A549 (cell line): ENCODE measurements around the gene CCDC197. TPM values are rescaled to one million over a fixed set of nuclear protein-coding genes. Genes with fewer than 3 reads are reported as not detected.

Experiments
- ATAC-seq, 2 experiments: fragments of 200-7000 bp in 1 of 2; fragments of >200 bp in 1 of 2; cut with Nextera tagmentation in 1 of 2; cut with Tn5 transposase in 1 of 2; 3 replicates each; pipeline versions ENCODE4 v1.8.0 to v1.9.1; 2018 to 2020; ENCODE audit warnings: mild to moderate bottlenecking in 1 of 2, moderate library complexity in 1 of 2
- CTCF ChIA-PET: fragments of 300-600 bp; sonication (Branson Sonifier 250); formaldehyde crosslinking; extraction: SDS; loops from one replicate; lab custom pipeline; 2021; ENCODE audit warnings: antibody characterized with exemption, inconsistent platforms; lab: Yijun Ruan, JAX
- POLR2A ChIA-PET: fragments of 350-600 bp; formaldehyde crosslinking; extraction: SDS; loops from one replicate; lab custom pipeline; 2021; ENCODE audit warnings: antibody characterized with exemption, inconsistent platforms; lab: Yijun Ruan, JAX
- DNase-seq, 2 experiments: peaks; one replicate each; pipeline versions ENCODE4 v3.0.0 to v3.0.0-alpha.2; 2011 to 2016; ENCODE audit warnings: low read depth in 1 of 2, low spot score in 1 of 2
- FAIRE-seq: peaks from 2 replicates; lab custom pipeline; 2011; peaks lifted over from hg19 to GRCh38; lab: Jason Lieb, UNC
- H3K27ac ChIP-seq, 2 experiments: fragments of >200 bp; sonication (Bioruptor Twin); formaldehyde crosslinking; 3 replicates each; pipeline ENCODE4 v1.5.1; 2016 to 2017
- H3K4me1 ChIP-seq: fragments of >200 bp; sonication (Bioruptor Twin); formaldehyde crosslinking; 3 replicates; pipeline ENCODE4 v1.6.1; 2016
- H3K4me2 ChIP-seq: fragments of >200 bp; sonication (Bioruptor Twin); formaldehyde crosslinking; 3 replicates; pipeline ENCODE4 v1.6.1; 2016
- H3K4me3 ChIP-seq: fragments of >200 bp; sonication (Bioruptor Twin); formaldehyde crosslinking; 3 replicates; pipeline ENCODE4 v1.5.1; 2016
- H3K9me3 ChIP-seq: fragments of >200 bp; sonication (Bioruptor Twin); formaldehyde crosslinking; 3 replicates; pipeline ENCODE4 v1.6.1; 2016
- CBX8 ChIP-seq: fragments of 200-600 bp; sonication (generic); IDR thresholded peaks from 2 replicates; pipeline ENCODE4 v1.6.1; 2016
- CHD4 ChIP-seq: fragments of 200-600 bp; sonication (generic); IDR thresholded peaks from 2 replicates; pipeline ENCODE4 v1.6.1; 2016; ENCODE audit warnings: antibody characterized with exemption, mild to moderate bottlenecking, borderline replicate concordance
- EHF ChIP-seq: fragments of 250-450 bp; sonication (Bioruptor Pico); IDR thresholded peaks from 2 replicates; pipeline ENCODE4 v1.5.0; 2020; ENCODE audit warnings: mild to moderate bottlenecking
- FOXS1 ChIP-seq: fragments of 250-450 bp; sonication (Bioruptor Pico); IDR thresholded peaks from 2 replicates; pipeline ENCODE4 v1.5.0; 2020; ENCODE audit warnings: mild to moderate bottlenecking, moderate library complexity
- KDM5A ChIP-seq: fragments of 200-600 bp; sonication (generic); IDR thresholded peaks from 2 replicates; pipeline ENCODE4 v1.6.1; 2016; ENCODE audit warnings: antibody characterized with exemption, mild to moderate bottlenecking
- MAZ ChIP-seq: fragments of 150-350 bp; IDR thresholded peaks from 2 replicates; pipeline ENCODE4 v1.6.1; 2014; ENCODE audit warnings: antibody characterized with exemption, low read depth, low read length, borderline replicate concordance
- PHF8 ChIP-seq: fragments of 200-600 bp; sonication (generic); IDR thresholded peaks from 2 replicates; pipeline ENCODE4 v1.6.1; 2016; ENCODE audit warnings: low read depth, mild to moderate bottlenecking, antibody characterized with exemption, moderate library complexity, borderline replicate concordance
- POLR2A ChIP-seq: IDR thresholded peaks from 2 replicates; pipeline ENCODE4 v1.6.1; 2012; ENCODE audit warnings: mild to moderate bottlenecking, low read length
- RAD21 ChIP-seq, 2 experiments: fragments of >200 bp in 1 of 2; sonication (Bioruptor Twin) in 1 of 2; formaldehyde crosslinking in 1 of 2; IDR thresholded peaks in 1 of 2; conservative IDR thresholded peaks in 1 of 2; 2 replicates in 1 of 2; 3 replicates in 1 of 2; pipeline ENCODE4 v1.6.1; 2012 to 2018; ENCODE audit warnings: inconsistent platforms in 1 of 2
- RFX5 ChIP-seq: fragments of 450-650 bp; IDR thresholded peaks from 2 replicates; pipeline ENCODE4 v1.7.1; 2014; ENCODE audit warnings: antibody characterized with exemption, mild to moderate bottlenecking, moderate library complexity
- SMC3 ChIP-seq: fragments of >200 bp; sonication (Bioruptor Twin); formaldehyde crosslinking; IDR thresholded peaks from 3 replicates; pipeline ENCODE4 v1.6.1; 2018; ENCODE audit warnings: inconsistent platforms
- ZFP36 ChIP-seq: fragments of 450-650 bp; IDR thresholded peaks from 2 replicates; pipeline ENCODE4 v1.6.1; 2014; ENCODE audit warnings: borderline replicate concordance; ENCODE audit not compliant: partially characterized antibody
- WGBS: methylation state at CpG from one replicate; pipeline ENCODE4 v1.1.6; 2017; ENCODE audit errors: missing lambda C conversion rate; 5-methylcytosine and 5-hydroxymethylcytosine counted together
- polyA plus RNA-seq, 4 experiments: library from polyadenylated mRNA; depleted of rRNA in 3 of 4; stranded (reverse); fragments of >200 nt; fragmentation: RNase III in 1 of 4; extraction: RNeasy Plus Mini Kit Qiagen cat#74134 plus additional on column Dnase treatment in 1 of 4; gene quantifications; 2 replicates in 3 of 4; 3 replicates in 1 of 4; pipeline ENCODE4 v1.2.3, GENCODE V29; 2011 to 2017
- TF ChIP-seq, protein P1 (sequence below): fragments of >200 bp; sonication (Bioruptor Twin); formaldehyde crosslinking; IDR thresholded peaks from 3 replicates; pipeline ENCODE4 v1.5.1; 2016
- TF ChIP-seq, protein P2 (sequence below): fragments of 450-650 bp; IDR thresholded peaks from 2 replicates; pipeline ENCODE4 v1.6.1; 2014; ENCODE audit warnings: antibody characterized with exemption
- TF ChIP-seq, protein P3 (sequence below): fragments of 200-600 bp; sonication (generic); IDR thresholded peaks from 2 replicates; pipeline ENCODE4 v1.6.1; 2016; ENCODE audit warnings: antibody characterized with exemption, mild to moderate bottlenecking, moderate library complexity
- TF ChIP-seq, protein P4 (sequence below): IDR thresholded peaks from 2 replicates; pipeline ENCODE4 v1.6.1; 2012

Gene CCDC197
- polyA plus RNA-seq, 2 of the 4 experiments (the other 2 are of a cell fraction), result not detected

DNA sequence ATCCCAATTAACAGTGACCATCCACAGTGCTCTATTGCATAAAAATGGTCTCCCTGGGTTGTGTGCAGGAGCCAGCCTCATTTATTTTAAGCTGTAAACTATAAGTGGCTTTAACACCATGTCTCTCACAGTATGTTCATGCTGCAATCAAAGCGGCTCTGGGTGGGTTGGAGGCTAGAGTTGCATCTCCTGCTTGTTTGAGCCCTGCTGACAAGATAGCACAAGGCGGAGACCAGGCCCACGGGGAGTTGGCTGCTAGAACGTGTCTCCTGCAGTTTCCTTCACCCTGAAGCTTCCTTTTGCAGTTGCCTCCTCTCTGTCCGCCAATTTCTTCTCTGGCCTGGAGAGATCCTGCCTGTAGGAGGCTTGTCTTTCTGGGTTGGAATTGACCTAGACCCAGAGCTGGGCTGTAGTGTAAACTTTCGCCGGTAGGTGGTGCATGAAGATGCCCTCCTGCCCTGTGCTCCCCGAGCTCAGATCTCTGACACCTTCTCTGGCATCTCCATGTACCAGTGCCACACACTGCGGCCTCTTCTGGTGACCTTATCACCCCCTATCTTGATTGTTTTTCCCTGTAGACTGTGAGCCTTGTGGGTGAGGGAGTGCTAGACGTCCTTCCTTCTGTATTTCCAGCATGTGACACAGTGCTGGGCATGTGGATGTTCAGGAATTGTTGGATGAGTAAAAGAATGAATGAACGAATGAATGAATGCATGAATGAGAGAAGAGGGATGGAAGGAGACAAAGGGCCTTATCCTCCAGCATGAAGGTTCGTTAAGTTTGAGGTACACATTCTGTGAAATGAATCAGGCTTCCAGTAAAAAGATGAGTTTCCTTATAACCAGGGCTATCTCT is 39.4 kb downstream of the CCDC197 start:
- CTCF ChIA-PET, result interaction anchor here (0.6 to 9.5 kb wide), 32 partner anchors 8 to 450 kb away, joined by 3 to 78 read pairs (median 5); partner anchors contain the start of genes IFI27L2 and OTUB2
- 23% methylated on average over 12 of the region's 12 CpGs for WGBS
- Histone ChIP-seq H3K4me3 (no peak overlapping the region), H3K27ac (no peak overlapping the region), H3K4me1 (no peaks in the 10 kb centered on the region), H3K4me2 (no peak overlapping the region), H3K9me3 (peaks cover 7% of the 10 kb centered on the region; the same call in 1 of the 3 replicates)
- DNase-seq (peak; percentile 71 to 76), ATAC-seq (peak; percentile 87 to 97), FAIRE-seq (peak; percentile 92)
- TF ChIP-seq SMC3 (peak; percentile 58), RAD21 (conservative IDR thresholded peaks at IDR 0.05 in 1 of 2, IDR thresholded peaks at IDR 0.05 in 1 of 2) (peak; percentile 54 to 58; a peak in 4 of 5 replicates), EHF (CRISPR knock-in tag) (no peak)
- TF ChIP-seq, protein P1, sequence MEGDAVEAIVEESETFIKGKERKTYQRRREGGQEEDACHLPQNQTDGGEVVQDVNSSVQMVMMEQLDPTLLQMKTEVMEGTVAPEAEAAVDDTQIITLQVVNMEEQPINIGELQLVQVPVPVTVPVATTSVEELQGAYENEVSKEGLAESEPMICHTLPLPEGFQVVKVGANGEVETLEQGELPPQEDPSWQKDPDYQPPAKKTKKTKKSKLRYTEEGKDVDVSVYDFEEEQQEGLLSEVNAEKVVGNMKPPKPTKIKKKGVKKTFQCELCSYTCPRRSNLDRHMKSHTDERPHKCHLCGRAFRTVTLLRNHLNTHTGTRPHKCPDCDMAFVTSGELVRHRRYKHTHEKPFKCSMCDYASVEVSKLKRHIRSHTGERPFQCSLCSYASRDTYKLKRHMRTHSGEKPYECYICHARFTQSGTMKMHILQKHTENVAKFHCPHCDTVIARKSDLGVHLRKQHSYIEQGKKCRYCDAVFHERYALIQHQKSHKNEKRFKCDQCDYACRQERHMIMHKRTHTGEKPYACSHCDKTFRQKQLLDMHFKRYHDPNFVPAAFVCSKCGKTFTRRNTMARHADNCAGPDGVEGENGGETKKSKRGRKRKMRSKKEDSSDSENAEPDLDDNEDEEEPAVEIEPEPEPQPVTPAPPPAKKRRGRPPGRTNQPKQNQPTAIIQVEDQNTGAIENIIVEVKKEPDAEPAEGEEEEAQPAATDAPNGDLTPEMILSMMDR, result peak; percentile 62
- TF ChIP-seq, protein P2, sequence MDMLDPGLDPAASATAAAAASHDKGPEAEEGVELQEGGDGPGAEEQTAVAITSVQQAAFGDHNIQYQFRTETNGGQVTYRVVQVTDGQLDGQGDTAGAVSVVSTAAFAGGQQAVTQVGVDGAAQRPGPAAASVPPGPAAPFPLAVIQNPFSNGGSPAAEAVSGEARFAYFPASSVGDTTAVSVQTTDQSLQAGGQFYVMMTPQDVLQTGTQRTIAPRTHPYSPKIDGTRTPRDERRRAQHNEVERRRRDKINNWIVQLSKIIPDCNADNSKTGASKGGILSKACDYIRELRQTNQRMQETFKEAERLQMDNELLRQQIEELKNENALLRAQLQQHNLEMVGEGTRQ, result peak; percentile 6; the same call in 1 of the 2 replicates
- POLR2A ChIA-PET, result interaction anchor here (0.7 to 1.0 kb wide), 2 partner anchors 10 to 45 kb away, joined by 3 read pairs; partner anchors contain the start of genes IFI27L1 and OTUB2

DNA sequence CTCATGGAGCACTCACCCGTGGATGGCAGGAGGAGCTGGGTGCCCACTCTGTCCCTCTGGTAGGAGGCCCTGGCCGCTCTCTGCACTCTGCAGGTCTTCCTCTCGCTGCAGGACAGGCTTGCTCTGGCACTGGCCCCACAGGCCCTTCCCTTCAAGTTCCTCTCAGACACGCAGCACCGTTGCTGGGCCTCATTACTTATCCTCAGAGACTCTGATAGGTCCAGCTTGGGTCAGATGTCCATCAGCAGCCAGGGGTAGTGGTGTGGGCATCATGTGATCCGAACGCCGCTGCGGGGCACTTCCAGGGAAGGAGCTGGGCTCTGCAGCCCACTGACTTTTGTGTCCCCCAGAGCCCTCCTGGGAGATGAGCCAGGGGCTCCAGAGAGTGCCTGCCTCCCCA is 40.9 kb downstream of the CCDC197 start:
- Histone ChIP-seq H3K27ac (no peak overlapping the region), H3K9me3 (peaks cover 7% of the 10 kb centered on the region; the same call in 1 of the 3 replicates), H3K4me3 (no peak overlapping the region), H3K4me2 (no peak overlapping the region), H3K4me1 (no peaks in the 10 kb centered on the region)
- TF ChIP-seq PHF8 (no peak), RFX5 (no peak), CHD4 (no peak), KDM5A (no peak), ZFP36 (no peak), CBX8 (no peak), FOXS1 (no peak), MAZ (no peak), POLR2A (no peak)
- TF ChIP-seq, protein P3, sequence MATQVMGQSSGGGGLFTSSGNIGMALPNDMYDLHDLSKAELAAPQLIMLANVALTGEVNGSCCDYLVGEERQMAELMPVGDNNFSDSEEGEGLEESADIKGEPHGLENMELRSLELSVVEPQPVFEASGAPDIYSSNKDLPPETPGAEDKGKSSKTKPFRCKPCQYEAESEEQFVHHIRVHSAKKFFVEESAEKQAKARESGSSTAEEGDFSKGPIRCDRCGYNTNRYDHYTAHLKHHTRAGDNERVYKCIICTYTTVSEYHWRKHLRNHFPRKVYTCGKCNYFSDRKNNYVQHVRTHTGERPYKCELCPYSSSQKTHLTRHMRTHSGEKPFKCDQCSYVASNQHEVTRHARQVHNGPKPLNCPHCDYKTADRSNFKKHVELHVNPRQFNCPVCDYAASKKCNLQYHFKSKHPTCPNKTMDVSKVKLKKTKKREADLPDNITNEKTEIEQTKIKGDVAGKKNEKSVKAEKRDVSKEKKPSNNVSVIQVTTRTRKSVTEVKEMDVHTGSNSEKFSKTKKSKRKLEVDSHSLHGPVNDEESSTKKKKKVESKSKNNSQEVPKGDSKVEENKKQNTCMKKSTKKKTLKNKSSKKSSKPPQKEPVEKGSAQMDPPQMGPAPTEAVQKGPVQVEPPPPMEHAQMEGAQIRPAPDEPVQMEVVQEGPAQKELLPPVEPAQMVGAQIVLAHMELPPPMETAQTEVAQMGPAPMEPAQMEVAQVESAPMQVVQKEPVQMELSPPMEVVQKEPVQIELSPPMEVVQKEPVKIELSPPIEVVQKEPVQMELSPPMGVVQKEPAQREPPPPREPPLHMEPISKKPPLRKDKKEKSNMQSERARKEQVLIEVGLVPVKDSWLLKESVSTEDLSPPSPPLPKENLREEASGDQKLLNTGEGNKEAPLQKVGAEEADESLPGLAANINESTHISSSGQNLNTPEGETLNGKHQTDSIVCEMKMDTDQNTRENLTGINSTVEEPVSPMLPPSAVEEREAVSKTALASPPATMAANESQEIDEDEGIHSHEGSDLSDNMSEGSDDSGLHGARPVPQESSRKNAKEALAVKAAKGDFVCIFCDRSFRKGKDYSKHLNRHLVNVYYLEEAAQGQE, result no peak
- TF ChIP-seq, protein P4, sequence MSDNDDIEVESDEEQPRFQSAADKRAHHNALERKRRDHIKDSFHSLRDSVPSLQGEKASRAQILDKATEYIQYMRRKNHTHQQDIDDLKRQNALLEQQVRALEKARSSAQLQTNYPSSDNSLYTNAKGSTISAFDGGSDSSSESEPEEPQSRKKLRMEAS, result no peak
- ChIA-PET POLR2A (interaction anchor here (0.5 kb wide), 1 partner anchor 36 kb away, joined by 4 read pairs; no protein-coding TSS in a partner anchor), CTCF (interaction anchor here (0.7 to 9.5 kb wide), 4 partner anchors 8 to 104 kb away, joined by 3 to 78 read pairs (median 15); no protein-coding TSS in a partner anchor)
- no peak for DNase-seq
- WGBS, result 80% methylated on average over 6 of the region's 9 CpGs
- ATAC-seq, result no peak
- no peak for FAIRE-seq
